GM12891 (cell line): ENCODE results near the gene GGT6.

Source experiments
- PAX5 ChIP-seq: IDR thresholded peaks from 2 replicates; pipeline ENCODE4 v1.6.1; 2011; ENCODE audit warnings: low read length, moderate library complexity, mild to moderate bottlenecking; ENCODE audit not compliant: insufficient read depth, severe bottlenecking
- POLR2A ChIP-seq: IDR thresholded peaks from 2 replicates; pipeline ENCODE4 v1.6.1; 2011; ENCODE audit warnings: low read depth, low read length, control low read depth
- POLR2AphosphoS5 ChIP-seq: IDR thresholded peaks from 2 replicates; pipeline ENCODE4 v1.6.1; 2011; ENCODE audit warnings: low read depth, low read length, control low read depth
- POU2F2 ChIP-seq: IDR thresholded peaks from 2 replicates; pipeline ENCODE4 v1.6.1; 2011; ENCODE audit warnings: low read depth, mild to moderate bottlenecking, control low read depth, low read length, moderate library complexity
- SPI1 ChIP-seq: IDR thresholded peaks from 2 replicates; pipeline ENCODE4 v1.6.1; 2011; ENCODE audit warnings: low read depth, low read length, control low read depth
- TAF1 ChIP-seq: IDR thresholded peaks from 2 replicates; pipeline ENCODE4 v1.6.1; 2011; ENCODE audit warnings: low read depth, low read length, control low read depth

- TF ChIP-seq POLR2A (no peak), POLR2AphosphoS5 (no peak), TAF1 (no peak), PAX5 (no peak), SPI1 (no peak), POU2F2 (no peak)
Measured at GRCh38 chr17:4610162-4610561, 49.8 kb upstream of the GGT6 start.
